Left ventricle myocardium inferior (tissue), 1 donor: Measurements from ENCODE around the gene NFIC. TPM values are rescaled to one million over a fixed set of nuclear protein-coding genes. Genes with fewer than 3 reads are reported as not detected.
A peak's percentile ranks its signal among the peaks of the same experiment; 100 is the strongest.

Experiments used
- DNase-seq: peaks from one replicate; pipeline ENCODE4 v3.0.0-alpha.2; 2020
- H3K27ac ChIP-seq: fragments of 200-600 bp; replicated peaks from 2 replicates; pipeline ENCODE4 v1.8.0; 2021
- H3K27me3 ChIP-seq: fragments of 200-600 bp; 2 replicates; pipeline ENCODE4 v1.8.0; 2021; ENCODE audit warnings: low read depth
- H3K36me3 ChIP-seq: fragments of 200-600 bp; 2 replicates; pipeline ENCODE4 v1.8.0; 2021
- H3K4me1 ChIP-seq: fragments of 200-600 bp; 2 replicates; pipeline ENCODE4 v1.8.0; 2021
- H3K4me3 ChIP-seq: fragments of 200-600 bp; 2 replicates; pipeline ENCODE4 v1.8.0; 2021; ENCODE audit warnings: mild to moderate bottlenecking, moderate library complexity
- H3K9me3 ChIP-seq: fragments of 200-600 bp; replicated peaks from 2 replicates; pipeline ENCODE4 v1.8.0; 2021
- CTCF ChIP-seq: fragments of 200-600 bp; IDR thresholded peaks from 2 replicates; pipeline ENCODE4 v1.8.0; 2021; ENCODE audit warnings: antibody characterized with exemption, mild to moderate bottlenecking, borderline replicate concordance
- intact Hi-C: fragments of 100-400 bp; cut with micrococcal nuclease; formaldehyde crosslinking; loops from one replicate; pipeline ENCODE4 v1.11.0; 2022
- total RNA-seq: library from RNA; stranded (reverse); fragmentation: NEBNext Ultra II Directional; extraction: Animal tissue kit (Norgen Biotek cat#: 25700); gene quantifications from one replicate; pipeline ENCODE4 v1.2.1, GENCODE V29; 2021
- donor health status: DM: no; HTN: yes; CAD: no; lungs with severe emphysema.

The NFIC gene
- total RNA-seq, 1 donor from 2014 or later = 145 TPM

GRCh38 chr19:3321696-3322095 lies 44.7 kb upstream of the NFIC start:
- DNase-seq = no peak
- no peak for TF ChIP-seq CTCF
- Histone ChIP-seq H3K36me3 (no peaks in the 10 kb centered on the region), H3K27me3 (peaks cover 51% of the 10 kb centered on the region), H3K27ac (no peak overlapping the region), H3K4me3 (no peak overlapping the region), H3K9me3 (no peaks in the 10 kb centered on the region), H3K4me1 (no peaks in the 10 kb centered on the region)
- intact Hi-C loops = no loop called here

- no peaks in the 10 kb centered on the region for H3K9me3 ChIP-seq
- no peaks in the 10 kb centered on the region for H3K4me1 ChIP-seq
- H3K4me3 ChIP-seq = no peak overlapping the region
- H3K27me3 ChIP-seq = peaks cover 44% of the 10 kb centered on the region
- H3K36me3 ChIP-seq = no peaks in the 10 kb centered on the region
- TF ChIP-seq CTCF = no peak
- no peak overlapping the region for H3K27ac ChIP-seq
- intact Hi-C loops = no loop called here
- no peak for DNase-seq
Observed at GRCh38 chr19:3322199-3322978, 44.0 kb upstream of the NFIC start.

- intact Hi-C loops = no loop called here
- no peaks in the 10 kb centered on the region for H3K36me3 ChIP-seq
- DNase-seq = no peak
- H3K4me3 ChIP-seq = no peak overlapping the region
- H3K27me3 ChIP-seq = peaks cover 38% of the 10 kb centered on the region
- H3K27ac ChIP-seq = no peak overlapping the region
- no peaks in the 10 kb centered on the region for H3K4me1 ChIP-seq
- TF ChIP-seq CTCF = no peak
- no peaks in the 10 kb centered on the region for H3K9me3 ChIP-seq
Observed at GRCh38 chr19:3323026-3323425, 43.4 kb upstream of the NFIC start.

- Histone ChIP-seq H3K36me3 (no peaks in the 10 kb centered on the region), H3K4me3 (no peak overlapping the region), H3K27ac (no peak overlapping the region), H3K27me3 (peaks cover 32% of the 10 kb centered on the region), H3K4me1 (no peaks in the 10 kb centered on the region), H3K9me3 (no peaks in the 10 kb centered on the region)
- intact Hi-C loops = no loop called here
- DNase-seq = no peak
- no peak for TF ChIP-seq CTCF
Observed at GRCh38 chr19:3323658-3324057, 42.7 kb upstream of the NFIC start.

GRCh38 chr19:3324405-3324856 lies 42.0 kb upstream of the NFIC start:
- TF ChIP-seq CTCF = peak; percentile 76
- H3K36me3 ChIP-seq = no peaks in the 10 kb centered on the region
- intact Hi-C loops = no loop called here

More at GRCh38 chr19:3324405-3324856, 42.0 kb upstream of the NFIC start:
- H3K9me3 ChIP-seq = no peaks in the 10 kb centered on the region
- no peak overlapping the region for H3K4me3 ChIP-seq
- H3K4me1 ChIP-seq = no peaks in the 10 kb centered on the region
- peak; percentile 53 for DNase-seq
- no peak overlapping the region for H3K27ac ChIP-seq
- H3K27me3 ChIP-seq = peaks cover 26% of the 10 kb centered on the region
